Epithelial cell of proximal tubule (primary cell): ENCODE data around the gene EXOC3L1. TPM values are rescaled to one million over a fixed set of nuclear protein-coding genes. Genes with fewer than 3 reads are reported as not detected.

ENCODE experiments used
- DNase-seq: peaks from one replicate; pipeline ENCODE4 v3.0.0-alpha.2; 2011; ENCODE audit warnings: low read depth
- H3K4me3 ChIP-seq: 2 replicates; pipeline ENCODE4 v1.5.1; 2011; ENCODE audit warnings: low read depth, mild to moderate bottlenecking, low read length
- CTCF ChIP-seq: conservative IDR thresholded peaks from 2 replicates; pipeline ENCODE4 v1.5.1; 2012; ENCODE audit warnings: low read depth, mild to moderate bottlenecking, low read length
- total RNA-seq: library from RNA; depleted of rRNA; stranded (reverse); fragments of >200 nt; gene quantifications from 2 replicates; pipeline ENCODE4 v1.2.3, GENCODE V29; 2015

The EXOC3L1 gene
- total RNA-seq, 1 donor from 2014 or later = 1.2 TPM

- DNase-seq = no peak
- no peak overlapping the region for H3K4me3 ChIP-seq
- TF ChIP-seq CTCF = no peak
Observed at GRCh38 chr16:67213197-67214019, 23.5 kb upstream of the EXOC3L1 start.

GRCh38 chr16:67212766-67213165 lies 22.8 kb upstream of the EXOC3L1 start:
- DNase-seq = no peak
- H3K4me3 ChIP-seq = no peak overlapping the region
- no peak for TF ChIP-seq CTCF

DNA sequence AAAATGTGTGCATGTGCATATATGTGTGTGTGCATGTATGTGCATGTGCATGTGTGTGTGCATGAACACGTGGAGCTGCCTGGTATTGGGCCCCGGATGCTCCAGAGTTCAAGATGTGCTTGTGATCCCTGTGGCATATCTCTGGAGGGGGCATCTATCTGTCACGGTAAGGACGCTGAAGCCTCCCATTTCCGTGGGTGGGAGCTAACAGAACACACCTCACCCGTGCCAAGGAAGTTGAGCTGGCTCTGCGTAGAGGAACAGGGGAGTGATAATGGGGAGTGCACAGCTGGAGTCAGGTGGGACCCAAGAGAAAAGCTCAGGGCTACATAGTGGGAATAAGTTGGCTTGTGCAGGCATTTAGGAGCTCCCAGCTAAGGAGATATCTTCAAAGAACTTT lies 21.7 kb upstream of the EXOC3L1 start:
- H3K4me3 ChIP-seq = no peak overlapping the region
- no peak for TF ChIP-seq CTCF
- DNase-seq = no peak

GRCh38 chr16:67210069-67210937 lies 20.4 kb upstream of the EXOC3L1 start:
- no peak for TF ChIP-seq CTCF
- no peak for DNase-seq
- H3K4me3 ChIP-seq = no peak overlapping the region

DNA sequence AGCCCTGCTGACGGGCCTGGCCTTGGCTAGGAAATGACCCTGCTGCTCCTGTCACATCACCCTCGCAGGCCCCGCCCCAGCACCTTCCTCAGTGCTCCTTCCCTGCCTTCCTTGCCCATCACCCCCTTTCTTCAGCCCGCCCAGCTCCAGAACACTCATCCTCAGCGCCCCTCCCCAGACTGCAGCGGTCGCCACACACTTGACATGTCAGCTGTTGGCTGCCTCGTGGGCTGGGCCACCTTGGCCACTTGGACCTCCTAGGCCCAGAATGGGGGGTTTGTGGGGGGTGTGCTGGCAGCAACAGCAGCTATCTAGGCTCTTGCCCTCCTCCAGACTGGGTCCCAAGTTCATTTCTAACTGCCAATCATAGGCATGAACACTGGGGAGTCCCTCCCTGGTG lies 19.6 kb upstream of the EXOC3L1 start:
- no peak for DNase-seq
- H3K4me3 ChIP-seq = no peak overlapping the region
- TF ChIP-seq CTCF = no peak

- no peak for TF ChIP-seq CTCF
- no peak overlapping the region for H3K4me3 ChIP-seq
- DNase-seq = no peak
Observed at GRCh38 chr16:67208154-67208896, 18.4 kb upstream of the EXOC3L1 start.
